Measurements from ENCODE around the gene ABLIM1. TPM values are rescaled to one million over a fixed set of nuclear protein-coding genes. Genes with fewer than 3 reads are reported as not detected.

ABLIM1 gene
- polyA plus RNA-seq, 1 donor from 2014 or later = 10.1 TPM

- no peaks in the 10 kb centered on the region for H3K9me3 ChIP-seq (ENCODE audit: low read length)
- no peaks in the 10 kb centered on the region for H3K79me2 ChIP-seq (replicated peaks; ENCODE audit: insufficient read depth, low read length)
- H3K27me3 ChIP-seq (ENCODE audit: insufficient read depth, low read depth, low read length) = no peaks in the 10 kb centered on the region
- H3K36me3 ChIP-seq (ENCODE audit: insufficient read depth, low read length) = no peaks in the 10 kb centered on the region
- no peaks in the 10 kb centered on the region for H3F3A ChIP-seq (ENCODE audit: insufficient read depth, low read length, poor library complexity, severe bottlenecking)
- H3K9ac ChIP-seq (ENCODE audit: low read length) = no peak overlapping the region
- no peak overlapping the region for H3K4me3 ChIP-seq (ENCODE audit: low read length)
- no peak overlapping the region for H3K27ac ChIP-seq (ENCODE audit: low read length)
- no peak overlapping the region for H2AFZ ChIP-seq (ENCODE audit: low read depth, low read length)
- TF ChIP-seq POLR2AphosphoS5 (IDR thresholded peaks at IDR 0.05) (no peak), EP300 (conservative IDR thresholded peaks at IDR 0.05; ENCODE audit: poor library complexity, severe bottlenecking) (no peak), REST (IDR thresholded peaks at IDR 0.05; ENCODE audit: borderline replicate concordance) (no peak), CTCF (IDR thresholded peaks at IDR 0.05; ENCODE audit: poor library complexity, severe bottlenecking) (no peak), SMC3 (conservative IDR thresholded peaks at IDR 0.05; ENCODE audit: poor library complexity) (no peak), MXI1 (conservative IDR thresholded peaks at IDR 0.05; ENCODE audit: poor library complexity, severe bottlenecking) (no peak), TAF1 (IDR thresholded peaks at IDR 0.05; ENCODE audit: low read depth) (no peak), RAD21 (conservative IDR thresholded peaks at IDR 0.05) (no peak), EZH2 (IDR thresholded peaks at IDR 0.05; ENCODE audit: borderline replicate concordance, insufficient read depth, low read length, poor library complexity, severe bottlenecking) (no peak)
- H3K4me2 ChIP-seq (ENCODE audit: low read length) = no peak overlapping the region
- no peaks in the 10 kb centered on the region for H4K20me1 ChIP-seq (ENCODE audit: insufficient read depth)
- H3K9me2 ChIP-seq (ENCODE audit: insufficient read depth, low read length) = no peaks in the 10 kb centered on the region
These were observed 27.9 kb upstream of the ABLIM1 start for GRCh38 chr10:114686013-114686412.

- H2AFZ ChIP-seq (ENCODE audit: low read depth, low read length) = no peak overlapping the region
- no peaks in the 10 kb centered on the region for H3K79me2 ChIP-seq (replicated peaks; ENCODE audit: insufficient read depth, low read length)
These were observed 27.4 kb upstream of the ABLIM1 start for GRCh38 chr10:114685456-114685855.

More at GRCh38 chr10:114685456-114685855, 27.4 kb upstream of the ABLIM1 start:
- no peak overlapping the region for H3K4me2 ChIP-seq (ENCODE audit: low read length)
- no peak for TF ChIP-seq SMC3 (conservative IDR thresholded peaks at IDR 0.05; ENCODE audit: poor library complexity)
- no peak for TF ChIP-seq EZH2 (IDR thresholded peaks at IDR 0.05; ENCODE audit: borderline replicate concordance, insufficient read depth, low read length, poor library complexity, severe bottlenecking)
- no peak for TF ChIP-seq POLR2AphosphoS5 (IDR thresholded peaks at IDR 0.05)
- TF ChIP-seq EP300 (conservative IDR thresholded peaks at IDR 0.05; ENCODE audit: poor library complexity, severe bottlenecking) = peak; percentile 46
- TF ChIP-seq TAF1 (IDR thresholded peaks at IDR 0.05; ENCODE audit: low read depth) = no peak
- no peak for TF ChIP-seq RAD21 (conservative IDR thresholded peaks at IDR 0.05)
- no peaks in the 10 kb centered on the region for H3F3A ChIP-seq (ENCODE audit: insufficient read depth, low read length, poor library complexity, severe bottlenecking)
- no peak overlapping the region for H3K27ac ChIP-seq (ENCODE audit: low read length)
- H3K36me3 ChIP-seq (ENCODE audit: insufficient read depth, low read length) = no peaks in the 10 kb centered on the region
- no peaks in the 10 kb centered on the region for H3K9me2 ChIP-seq (ENCODE audit: insufficient read depth, low read length)
- no peaks in the 10 kb centered on the region for H3K9me3 ChIP-seq (ENCODE audit: low read length)
- H3K4me3 ChIP-seq (ENCODE audit: low read length) = no peak overlapping the region
- H4K20me1 ChIP-seq (ENCODE audit: insufficient read depth) = no peaks in the 10 kb centered on the region
- H3K27me3 ChIP-seq (ENCODE audit: insufficient read depth, low read depth, low read length) = no peaks in the 10 kb centered on the region
- H3K9ac ChIP-seq (ENCODE audit: low read length) = no peak overlapping the region
